HG02973 (cell line): Measurements from ENCODE around the gene TMEM30A.

Experiments used
- ATAC-seq: cut with Tn5 transposase; IDR thresholded peaks from one replicate; pipeline ENCODE4 v1.9.1; 2021; ENCODE audit warnings: moderate library complexity; ENCODE audit not compliant: unreplicated experiment

The TMEM30A gene

GRCh38 chr6:75266716-75267291 is 17.8 kb downstream of the TMEM30A start:
- ATAC-seq = peak; percentile 90

GRCh38 chr6:75263401-75263750 is 21.2 kb downstream of the TMEM30A start:
- no peak for ATAC-seq

- no peak for ATAC-seq
Measured at GRCh38 chr6:75262716-75263400, 21.7 kb downstream of the TMEM30A start.

- ATAC-seq = no peak
Measured at GRCh38 chr6:75261299-75261698, 23.3 kb downstream of the TMEM30A start.

- no peak for ATAC-seq
Measured at GRCh38 chr6:75257343-75258087, 27.1 kb downstream of the TMEM30A start.

GRCh38 chr6:75250552-75250951 is 34.0 kb downstream of the TMEM30A start:
- ATAC-seq = no peak

- ATAC-seq = no peak
Measured at GRCh38 chr6:75249837-75250236, 34.8 kb downstream of the TMEM30A start.

GRCh38 chr6:75246386-75246785 is 38.2 kb downstream of the TMEM30A start:
- ATAC-seq = no peak

- ATAC-seq = peak; percentile 4
Measured at GRCh38 chr6:75244063-75244584, 40.5 kb downstream of the TMEM30A start.

- peak; percentile 95 for ATAC-seq
Measured at GRCh38 chr6:75243333-75244062, 41.1 kb downstream of the TMEM30A start, which contains the start of gene COX7A2. Gene COX7A2, minus strand, starts transcription at chr6:75243801. Its CDS starts 67 bp downstream, at chr6:75243734.

GRCh38 chr6:75236630-75237029 is 48.0 kb downstream of the TMEM30A start:
- no peak for ATAC-seq

- ATAC-seq = no peak
Measured at GRCh38 chr6:75235271-75235670, 49.3 kb downstream of the TMEM30A start.

- ATAC-seq = no peak
Measured at GRCh38 chr6:75234126-75234865, 50.3 kb downstream of the TMEM30A start.

GRCh38 chr6:75233092-75233615 is 51.4 kb downstream of the TMEM30A start:
- ATAC-seq = no peak

- no peak for ATAC-seq
Measured at GRCh38 chr6:75230484-75231325, 53.9 kb downstream of the TMEM30A start.

- no peak for ATAC-seq
Measured at GRCh38 chr6:75224303-75224926, 60.2 kb downstream of the TMEM30A start.

GRCh38 chr6:75223428-75223827 is 61.2 kb downstream of the TMEM30A start:
- no peak for ATAC-seq

GRCh38 chr6:75222261-75222660 is 62.3 kb downstream of the TMEM30A start:
- no peak for ATAC-seq

- ATAC-seq = no peak
Measured at GRCh38 chr6:75221116-75221515, 63.5 kb downstream of the TMEM30A start.
